ENCODE data around the gene NLRP9.
"Not testable (repeated sequence)": the region's sequence is repeated elsewhere in the genome, so short reads cannot be mapped to it uniquely, and the experiment has no call there.

Gene NLRP9

GRCh38 chr19:55777528-55777927, 39.3 kb upstream of the NLRP9 start:
- H3K4me2 ChIP-seq (ENCODE audit: low read depth, low read length, poor library complexity, severe bottlenecking) = no peak overlapping the region
- no peak overlapping the region for H3K9ac ChIP-seq (ENCODE audit: low read length)
- H3K27ac ChIP-seq (ENCODE audit: low read depth, low read length) = no peak overlapping the region
- H3K9me3 ChIP-seq (ENCODE audit: insufficient read depth, low read length) = no peaks in the 10 kb centered on the region
- H2AFZ ChIP-seq (ENCODE audit: low read depth, low read length, severe bottlenecking) = no peak overlapping the region
- no peaks in the 10 kb centered on the region for H3K36me3 ChIP-seq (ENCODE audit: low read length)
- no peaks in the 10 kb centered on the region for H3K27me3 ChIP-seq (ENCODE audit: low read length)
- no peaks in the 10 kb centered on the region for H3K79me2 ChIP-seq (ENCODE audit: insufficient read depth, low read length)
- no peak overlapping the region for H3K4me3 ChIP-seq (ENCODE audit: insufficient read depth, low read length, poor library complexity, severe bottlenecking)
- peaks cover 9% of the 10 kb centered on the region; the same call in 1 of the 2 replicates for H3F3A ChIP-seq (ENCODE audit: insufficient read depth)
- no peaks in the 10 kb centered on the region for H4K20me1 ChIP-seq (ENCODE audit: low read depth, low read length)
- H3K9me2 ChIP-seq (replicated peaks; ENCODE audit: insufficient read depth, low read length) = no peaks in the 10 kb centered on the region
- TF ChIP-seq CTCF (IDR thresholded peaks at IDR 0.05; ENCODE audit: insufficient read depth, low read length, poor library complexity, severe bottlenecking) = peak; percentile 70
- no peak for TF ChIP-seq EZH2phosphoT487 (conservative IDR thresholded peaks at IDR 0.05; ENCODE audit: low read length)

DNA sequence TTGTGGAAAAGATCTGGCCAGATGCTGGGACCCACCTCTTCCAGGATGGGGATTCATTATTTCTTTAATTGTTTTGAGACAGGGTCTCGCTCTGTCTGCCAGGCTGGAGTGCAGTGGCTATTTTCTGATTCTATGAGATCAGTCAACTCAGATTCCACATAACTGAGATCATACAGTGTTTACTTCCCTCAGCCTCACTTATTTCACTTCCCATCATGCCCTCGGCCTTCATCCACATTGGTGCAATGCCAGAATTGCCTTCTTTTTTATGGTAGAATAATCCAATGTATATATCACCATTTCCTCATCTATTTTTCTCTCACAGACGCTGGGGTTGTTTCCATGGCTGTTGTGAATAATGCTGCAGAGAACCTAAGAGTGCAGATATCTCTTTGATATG, 31.4 kb upstream of the NLRP9 start:
- H3K27me3 ChIP-seq (ENCODE audit: low read length); H3K79me2 ChIP-seq (ENCODE audit: insufficient read depth, low read length); H3K4me3 ChIP-seq (ENCODE audit: insufficient read depth, low read length, poor library complexity, severe bottlenecking); H2AFZ ChIP-seq (ENCODE audit: low read depth, low read length, severe bottlenecking); H4K20me1 ChIP-seq (ENCODE audit: low read depth, low read length); H3K4me2 ChIP-seq (ENCODE audit: low read depth, low read length, poor library complexity, severe bottlenecking); H3K36me3 ChIP-seq (ENCODE audit: low read length); H3K9ac ChIP-seq (ENCODE audit: low read length); H3K9me3 ChIP-seq (ENCODE audit: insufficient read depth, low read length); H3K9me2 ChIP-seq (replicated peaks; ENCODE audit: insufficient read depth, low read length); H3F3A ChIP-seq (ENCODE audit: insufficient read depth); H3K27ac ChIP-seq (ENCODE audit: low read depth, low read length): not testable (repeated sequence)

DNA sequence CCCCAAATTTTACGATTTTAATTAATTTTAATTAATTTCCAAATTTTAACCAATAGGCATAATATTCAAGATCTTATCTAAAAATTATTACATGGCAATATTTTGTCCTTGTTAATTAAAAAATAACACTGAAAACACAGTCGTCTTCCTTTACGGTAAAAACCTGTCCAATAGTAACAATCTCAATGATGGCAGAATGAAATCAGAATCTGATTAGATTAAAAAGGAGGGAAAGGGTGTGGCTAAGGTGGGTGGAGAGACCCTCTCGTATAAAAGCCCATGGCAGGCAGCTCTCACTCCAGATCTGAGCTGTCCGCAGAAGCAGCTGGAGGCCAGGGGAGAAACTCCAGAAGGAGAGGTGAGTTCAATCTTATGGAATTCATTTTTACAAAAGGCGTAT, 30.6 kb upstream of the NLRP9 start, which contains the start of gene RFPL4AL1:
RFPL4AL1 (plus strand) TSS at position 301 of the 400 bp plus-strand sequence. CDS start 2,687 bp downstream, outside the sequence.
- H3K27ac ChIP-seq (ENCODE audit: low read depth, low read length); H2AFZ ChIP-seq (ENCODE audit: low read depth, low read length, severe bottlenecking); H3K27me3 ChIP-seq (ENCODE audit: low read length); H3K79me2 ChIP-seq (ENCODE audit: insufficient read depth, low read length); H3K9me3 ChIP-seq (ENCODE audit: insufficient read depth, low read length); H3F3A ChIP-seq (ENCODE audit: insufficient read depth); H3K4me2 ChIP-seq (ENCODE audit: low read depth, low read length, poor library complexity, severe bottlenecking); H3K9ac ChIP-seq (ENCODE audit: low read length); H4K20me1 ChIP-seq (ENCODE audit: low read depth, low read length); H3K9me2 ChIP-seq (replicated peaks; ENCODE audit: insufficient read depth, low read length); H3K36me3 ChIP-seq (ENCODE audit: low read length); H3K4me3 ChIP-seq (ENCODE audit: insufficient read depth, low read length, poor library complexity, severe bottlenecking): not testable (repeated sequence)

DNA sequence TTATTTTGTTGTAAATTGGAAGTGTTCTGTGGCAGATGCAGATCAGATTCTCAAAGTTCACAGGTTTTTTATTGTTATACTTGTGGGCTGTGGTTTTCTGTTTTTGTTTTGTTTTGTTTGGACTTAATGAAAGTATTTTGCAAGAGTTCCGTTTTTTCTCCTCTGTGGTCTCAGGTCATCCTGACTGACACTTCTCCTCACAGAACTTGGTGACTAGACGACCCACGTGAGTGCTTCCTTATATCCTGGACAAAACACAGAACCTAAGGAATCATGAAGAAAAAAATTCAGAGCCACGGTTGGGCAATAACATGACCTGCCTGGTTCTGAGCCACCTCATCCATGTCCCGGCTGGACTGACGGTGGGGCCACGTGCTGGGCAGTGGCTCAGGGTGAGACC, 28.3 kb upstream of the NLRP9 start:
- Histone ChIP-seq H3F3A (ENCODE audit: insufficient read depth) (no peaks in the 10 kb centered on the region), H3K9me2 (replicated peaks; ENCODE audit: insufficient read depth, low read length) (no peaks in the 10 kb centered on the region), H3K36me3 (ENCODE audit: low read length) (no peaks in the 10 kb centered on the region), H4K20me1 (ENCODE audit: low read depth, low read length) (no peaks in the 10 kb centered on the region), H3K4me2 (ENCODE audit: low read depth, low read length, poor library complexity, severe bottlenecking) (no peak overlapping the region), H3K27ac (ENCODE audit: low read depth, low read length) (no peak overlapping the region), H3K4me3 (ENCODE audit: insufficient read depth, low read length, poor library complexity, severe bottlenecking) (no peak overlapping the region), H3K9ac (ENCODE audit: low read length) (no peak overlapping the region), H3K9me3 (ENCODE audit: insufficient read depth, low read length) (no peaks in the 10 kb centered on the region), H2AFZ (ENCODE audit: low read depth, low read length, severe bottlenecking) (no peak overlapping the region), H3K79me2 (ENCODE audit: insufficient read depth, low read length) (no peaks in the 10 kb centered on the region), H3K27me3 (ENCODE audit: low read length) (no peaks in the 10 kb centered on the region)
- TF ChIP-seq EZH2phosphoT487 (conservative IDR thresholded peaks at IDR 0.05; ENCODE audit: low read length) (no peak), CTCF (IDR thresholded peaks at IDR 0.05; ENCODE audit: insufficient read depth, low read length, poor library complexity, severe bottlenecking) (no peak)

GRCh38 chr19:55758797-55759196, 20.6 kb upstream of the NLRP9 start, which contains the start of gene RFPL4A:
RFPL4A (plus strand) TSS chr19:55759097; CDS start chr19:55761801, 2,704 bp downstream.
- H3K4me3 ChIP-seq (ENCODE audit: insufficient read depth, low read length, poor library complexity, severe bottlenecking); H3K4me2 ChIP-seq (ENCODE audit: low read depth, low read length, poor library complexity, severe bottlenecking); H3K9ac ChIP-seq (ENCODE audit: low read length); H4K20me1 ChIP-seq (ENCODE audit: low read depth, low read length); H3K79me2 ChIP-seq (ENCODE audit: insufficient read depth, low read length); H3K27ac ChIP-seq (ENCODE audit: low read depth, low read length); H3K36me3 ChIP-seq (ENCODE audit: low read length); H2AFZ ChIP-seq (ENCODE audit: low read depth, low read length, severe bottlenecking); H3K9me3 ChIP-seq (ENCODE audit: insufficient read depth, low read length); H3K27me3 ChIP-seq (ENCODE audit: low read length); H3K9me2 ChIP-seq (replicated peaks; ENCODE audit: insufficient read depth, low read length); H3F3A ChIP-seq (ENCODE audit: insufficient read depth): not testable (repeated sequence)

- not testable (repeated sequence) for H3K27ac ChIP-seq (ENCODE audit: low read depth, low read length); H3K27me3 ChIP-seq (ENCODE audit: low read length); H4K20me1 ChIP-seq (ENCODE audit: low read depth, low read length); H3K4me3 ChIP-seq (ENCODE audit: insufficient read depth, low read length, poor library complexity, severe bottlenecking); H3K9ac ChIP-seq (ENCODE audit: low read length); H3K36me3 ChIP-seq (ENCODE audit: low read length); H2AFZ ChIP-seq (ENCODE audit: low read depth, low read length, severe bottlenecking); H3K4me2 ChIP-seq (ENCODE audit: low read depth, low read length, poor library complexity, severe bottlenecking); H3F3A ChIP-seq (ENCODE audit: insufficient read depth); H3K79me2 ChIP-seq (ENCODE audit: insufficient read depth, low read length); H3K9me3 ChIP-seq (ENCODE audit: insufficient read depth, low read length); H3K9me2 ChIP-seq (replicated peaks; ENCODE audit: insufficient read depth, low read length)
Observed at GRCh38 chr19:55756808-55757207, 18.6 kb upstream of the NLRP9 start.
